LoVo (cell line): ENCODE results near the gene PIK3R4.

Experiments used
- DNase-seq: peaks from one replicate; pipeline ENCODE4 v3.0.0-alpha.2; 2016; ENCODE audit warnings: low spot score

Gene PIK3R4

GRCh38 chr3:130640027-130640426, 106.6 kb downstream of the PIK3R4 start:
- DNase-seq: no peak

DNA sequence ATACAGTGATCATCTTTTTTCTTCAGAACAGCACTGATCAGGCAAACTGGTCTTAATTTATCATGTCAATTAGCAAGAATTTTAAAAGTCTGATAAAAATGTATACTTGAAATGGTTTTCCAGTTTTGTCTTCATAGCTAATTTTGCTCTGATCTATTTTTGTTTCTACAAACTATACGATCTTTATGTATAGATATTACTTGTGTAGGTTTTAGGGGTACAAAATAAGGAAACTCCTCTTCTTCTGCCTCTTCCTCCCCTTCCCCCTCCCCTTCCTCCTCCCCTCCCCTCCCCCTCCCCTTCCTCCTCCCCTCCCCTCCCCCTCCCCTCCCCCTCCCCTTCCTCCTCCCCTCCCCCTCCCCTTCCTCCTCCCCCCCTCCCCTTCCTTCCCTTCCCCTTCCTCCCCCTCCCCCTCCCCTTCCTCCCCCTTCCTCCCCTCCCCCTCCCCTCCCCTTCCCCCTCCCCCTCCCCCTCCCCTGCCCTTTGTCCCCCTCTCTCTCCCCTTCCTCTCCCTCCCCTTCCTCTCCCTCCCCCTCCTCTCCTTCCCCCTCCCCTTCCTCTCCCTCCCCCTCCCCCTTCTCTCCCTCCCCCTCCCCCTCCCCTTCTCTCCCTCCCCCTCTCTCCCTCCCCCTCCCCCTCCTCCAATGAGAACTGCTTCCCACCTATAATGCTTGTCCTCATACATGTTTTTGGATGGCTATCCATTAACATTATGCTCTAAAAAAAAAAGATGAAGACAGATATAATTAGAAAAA, 110.0 kb downstream of the PIK3R4 start:
- no peak for DNase-seq

DNA sequence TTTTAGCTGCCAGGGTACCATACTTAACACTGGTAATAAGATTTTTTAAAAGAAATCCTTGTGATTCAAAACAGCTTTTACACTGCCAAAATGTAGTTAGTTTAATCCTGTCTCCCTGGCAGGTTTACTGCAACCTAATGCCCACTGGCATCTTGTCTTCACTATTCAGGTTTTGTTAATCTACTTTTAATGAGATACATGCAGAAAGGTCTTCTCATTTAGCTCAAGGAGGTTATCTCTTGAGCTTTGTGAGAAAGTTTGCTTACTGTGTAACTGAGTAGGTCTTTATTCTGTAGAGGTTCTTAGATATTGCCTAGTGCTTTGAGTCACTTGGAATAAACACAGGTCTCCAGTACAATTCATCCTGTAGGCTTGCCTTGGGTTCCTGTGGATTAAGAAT, 110.7 kb downstream of the PIK3R4 start:
- DNase-seq: no peak

DNA sequence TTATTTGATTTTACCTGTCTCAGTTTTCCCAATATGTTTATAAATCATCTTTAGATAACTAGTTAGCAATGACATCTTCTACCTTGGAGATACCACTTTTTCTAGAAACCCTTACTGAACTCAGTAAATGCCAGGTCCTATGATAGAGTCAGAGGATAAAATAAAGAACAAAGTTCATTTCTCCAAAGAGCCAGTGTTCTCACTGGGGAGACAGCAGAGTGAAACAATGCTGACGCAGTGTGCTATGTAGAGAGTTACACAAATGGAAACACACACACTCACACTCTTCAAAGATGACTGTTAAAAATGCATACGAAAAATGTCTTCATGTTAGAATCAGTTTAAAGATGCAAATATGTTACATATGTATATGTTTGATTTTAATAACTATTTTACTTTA, 111.3 kb downstream of the PIK3R4 start:
- DNase-seq: no peak
